Hematopoietic multipotent progenitor cell (in vitro differentiated cells): ENCODE data around the gene MTA3. TPM values are rescaled to one million over a fixed set of nuclear protein-coding genes. Genes with fewer than 3 reads are reported as not detected.

Source experiments
- DNase-seq, 3 donors: peaks; one replicate each; pipeline ENCODE4 v3.0.0-alpha.2; 2011 to 2015; ENCODE audit warnings: low read depth in 2 of 3, low spot score in 2 of 3
- total RNA-seq: library from RNA; depleted of rRNA; stranded (reverse); fragments of >200 nt; gene quantifications from one replicate; pipeline ENCODE4 v1.2.3, GENCODE V29; 2012

MTA3 gene
- total RNA-seq, 1 donor = 3.5 TPM

- DNase-seq = no peak
Measured at GRCh38 chr2:42757981-42758740, 189.7 kb downstream of the MTA3 start.

DNA sequence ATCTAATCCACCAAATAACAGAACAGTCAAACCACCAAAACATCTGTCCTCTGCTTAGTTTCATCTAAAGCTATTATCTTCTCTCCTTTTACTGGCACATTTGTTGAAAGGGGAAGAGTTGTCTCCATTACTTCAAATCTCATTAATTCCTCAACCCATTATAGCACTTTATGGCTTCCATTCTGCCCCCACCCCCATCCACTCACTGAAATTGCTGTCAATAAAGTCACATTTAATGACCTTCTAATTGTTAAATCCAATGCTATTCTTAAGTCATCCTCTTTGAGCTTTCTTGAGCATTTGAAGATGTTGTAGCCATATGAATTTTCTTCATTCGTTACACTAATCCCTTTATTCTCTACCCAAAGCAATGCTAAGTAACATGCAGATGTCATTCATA is 190.3 kb downstream of the MTA3 start:
- DNase-seq = no peak

DNA sequence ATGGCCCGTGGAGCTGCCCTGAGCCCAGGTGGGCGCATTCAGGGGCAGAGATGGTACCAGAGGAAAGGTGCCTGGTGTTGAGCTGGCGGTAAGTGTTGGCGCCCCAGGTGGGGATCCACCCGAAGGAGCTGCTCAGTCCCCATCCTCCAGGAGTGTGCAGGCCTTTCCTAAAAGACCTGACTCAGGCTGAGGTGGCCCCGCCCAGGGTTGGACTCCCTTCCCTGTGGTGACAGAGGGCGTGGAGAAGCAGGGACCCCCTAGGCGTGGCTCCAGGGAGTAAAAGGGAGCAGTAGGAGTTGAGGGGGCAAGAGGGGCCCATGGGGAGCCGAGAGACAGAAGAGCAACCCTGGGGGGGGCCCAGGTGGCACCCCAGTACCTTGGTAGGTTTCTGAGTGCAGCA is 193.1 kb downstream of the MTA3 start:
- DNase-seq = no peak

DNA sequence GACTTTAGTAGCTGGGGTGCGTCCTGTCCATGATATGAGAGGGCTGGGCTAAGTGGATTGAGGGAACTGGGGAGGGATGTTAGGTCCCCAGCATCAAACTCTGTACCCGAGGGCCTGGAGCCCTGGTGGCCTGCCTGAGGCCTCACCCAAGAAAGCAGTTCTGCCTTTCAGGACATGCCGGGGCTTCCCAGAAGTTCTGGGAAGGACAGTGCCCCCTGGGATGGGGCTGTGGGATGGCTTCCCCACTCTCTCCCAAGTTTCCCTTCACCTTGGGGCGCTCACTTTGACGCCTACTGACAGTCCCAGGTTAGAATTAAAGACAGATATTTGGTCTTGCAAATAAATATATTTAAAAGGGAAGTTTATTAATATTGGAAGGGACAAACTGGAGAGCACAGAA is 193.7 kb downstream of the MTA3 start:
- no peak for DNase-seq

DNA sequence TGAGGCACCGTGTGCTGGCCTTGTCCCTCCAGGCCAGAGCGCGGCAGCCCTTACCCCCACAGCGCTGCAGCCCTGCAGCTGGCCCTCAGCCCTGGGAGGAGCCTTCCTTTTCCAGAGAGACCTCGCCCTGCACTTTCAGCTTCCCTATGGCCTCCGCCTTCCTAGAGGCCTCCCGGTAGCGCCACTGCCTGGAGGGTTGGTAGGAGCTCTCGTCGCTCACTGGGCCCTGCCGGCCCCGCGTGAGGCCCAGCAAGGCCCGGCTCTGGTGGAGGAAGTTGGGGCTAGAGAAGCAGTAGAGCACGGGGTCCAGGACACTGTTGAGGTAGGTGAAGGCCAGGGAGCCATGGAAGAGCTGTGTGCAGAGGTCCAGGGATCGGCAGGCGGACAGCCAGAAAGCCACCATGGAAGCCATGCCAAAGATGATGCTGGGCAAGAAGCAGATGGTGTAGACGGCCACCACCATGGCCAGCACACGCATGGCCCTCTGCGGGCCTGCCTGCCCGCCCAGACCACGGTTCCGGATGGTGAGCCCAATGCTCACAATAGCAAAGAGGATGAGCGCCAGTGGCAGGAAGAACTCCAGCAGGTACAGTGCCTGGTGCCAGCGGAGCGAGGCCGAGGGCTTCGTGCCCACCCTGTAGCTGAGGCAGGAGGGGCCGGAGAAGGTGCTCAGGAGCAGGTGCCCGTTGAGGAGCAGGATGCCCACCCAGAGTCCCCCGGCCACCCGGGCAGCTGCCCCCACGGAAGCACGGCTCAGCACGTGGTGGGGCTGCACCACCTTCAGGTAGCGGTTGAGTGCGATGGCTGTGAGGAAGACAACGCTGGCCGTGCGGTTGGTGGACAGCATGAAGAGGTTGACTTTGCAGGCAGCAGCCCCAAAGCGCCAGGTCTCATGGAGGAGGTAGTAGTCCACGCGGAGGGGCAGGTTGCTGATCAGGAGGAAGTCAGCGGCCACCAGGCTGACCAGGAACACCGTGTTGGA is 194.7 kb downstream of the MTA3 start:
- no peak for DNase-seq

GRCh38 chr2:42764096-42764495 is 195.7 kb downstream of the MTA3 start, which contains the start of gene OXER1:
Gene OXER1 (minus strand): TSS chr2:42764135. CDS start chr2:42764062, 73 bp downstream.
- DNase-seq = peak in 2 of 3 donors; percentile 78 to 89

DNA sequence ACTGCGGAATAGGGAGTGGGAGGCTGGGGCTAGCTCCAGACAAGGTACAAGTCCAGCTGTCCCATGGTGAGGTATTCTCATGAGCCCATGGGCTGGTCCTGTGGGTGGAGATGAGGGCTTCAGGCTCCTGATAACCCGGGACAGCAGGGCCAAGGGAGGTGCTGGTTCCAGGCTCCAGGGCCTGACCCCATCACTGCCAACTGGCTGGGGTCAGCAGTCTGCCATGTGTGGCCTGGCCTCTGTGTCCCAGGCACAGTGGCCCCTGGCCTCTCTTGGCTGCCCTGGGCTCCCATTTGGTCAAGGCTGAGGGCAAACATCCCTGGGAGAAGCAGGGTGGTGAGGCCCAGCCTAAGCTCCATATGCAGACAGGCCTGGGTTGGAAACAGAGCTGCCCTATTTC is 196.5 kb downstream of the MTA3 start:
- DNase-seq = no peak

DNA sequence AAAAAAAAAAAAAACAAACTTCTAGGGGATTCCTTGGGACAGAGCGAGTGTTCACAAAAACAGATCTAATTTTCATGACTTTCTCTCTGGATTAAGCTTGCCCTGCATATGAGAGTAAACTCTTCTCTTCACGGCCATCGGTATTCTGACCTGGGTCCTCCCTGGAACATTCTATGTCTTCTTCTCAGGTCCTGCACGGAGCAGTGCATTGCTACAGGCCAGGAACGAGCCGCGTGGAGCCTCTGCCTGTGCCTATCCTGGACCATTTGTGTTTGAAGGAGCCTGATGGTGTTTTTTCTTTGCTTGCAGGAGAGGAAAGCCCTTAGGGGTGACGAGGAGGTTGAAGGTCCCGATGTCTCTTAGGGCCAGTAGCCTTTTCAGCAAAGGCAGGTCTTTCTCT is 197.3 kb downstream of the MTA3 start:
- DNase-seq = no peak

GRCh38 chr2:42767080-42767898 is 198.9 kb downstream of the MTA3 start:
- no peak for DNase-seq

- DNase-seq = no peak
Measured at GRCh38 chr2:42767899-42768705, 199.7 kb downstream of the MTA3 start.

- no peak for DNase-seq
Measured at GRCh38 chr2:42768706-42769256, 200.3 kb downstream of the MTA3 start.

DNA sequence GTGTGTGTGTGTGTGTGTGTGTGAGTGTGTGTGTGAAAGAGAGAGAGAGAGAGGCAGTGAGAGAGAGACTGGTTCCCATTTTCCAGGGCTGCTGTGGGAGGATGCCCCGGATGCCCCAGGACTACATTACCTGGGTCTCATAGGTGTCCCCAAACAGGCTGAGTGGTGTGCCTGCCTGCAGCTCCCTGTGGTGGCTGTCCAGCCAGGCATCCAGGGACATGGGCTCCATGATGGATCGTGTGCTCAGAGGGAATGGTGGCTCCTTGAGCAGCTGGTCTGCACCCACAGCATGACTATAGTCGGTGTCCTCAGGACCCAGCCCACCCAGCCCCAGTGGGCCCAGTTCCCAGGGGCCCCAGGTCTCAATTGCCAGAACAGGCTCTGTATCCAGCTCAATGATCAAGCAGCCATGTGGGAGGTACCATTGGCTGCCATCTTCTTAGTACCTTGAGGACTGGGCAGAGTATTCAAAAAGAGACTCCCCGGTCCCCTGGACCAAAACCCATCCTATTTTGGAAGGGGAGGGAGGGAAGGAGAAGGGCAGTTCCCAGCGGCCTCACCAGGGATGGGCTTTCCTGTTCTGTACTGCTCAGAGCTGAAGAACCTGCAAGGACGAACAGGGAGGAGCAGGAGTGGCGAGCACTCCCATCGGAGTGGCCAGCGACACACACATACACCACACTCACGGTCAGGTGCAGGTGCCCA is 201.3 kb downstream of the MTA3 start:
- no peak for DNase-seq

GRCh38 chr2:42770288-42771131 is 202.1 kb downstream of the MTA3 start:
- peak in 2 of 3 donors; percentile 49 to 55 for DNase-seq

- DNase-seq = no peak
Measured at GRCh38 chr2:42771546-42772153, 203.2 kb downstream of the MTA3 start.

DNA sequence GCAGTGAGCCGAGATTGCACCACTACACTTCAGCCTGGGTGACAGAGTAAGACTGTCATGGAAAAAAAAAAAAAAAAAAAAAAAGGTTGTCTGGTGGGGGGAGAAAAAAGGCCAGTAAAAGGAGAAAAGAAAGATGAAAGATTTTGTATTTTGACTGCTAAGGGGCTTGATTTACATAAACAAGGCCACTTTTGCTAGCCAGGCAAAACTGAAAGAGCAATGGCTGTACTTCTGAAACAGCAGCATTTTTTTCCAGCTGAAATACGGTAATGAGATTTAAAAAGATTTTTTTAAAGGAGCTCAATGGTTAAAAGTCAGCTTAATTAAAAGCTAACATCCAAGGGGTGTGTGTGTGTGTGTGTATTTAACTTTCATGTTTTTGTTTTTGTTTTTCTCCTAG is 206.8 kb downstream of the MTA3 start:
- DNase-seq = no peak

DNA sequence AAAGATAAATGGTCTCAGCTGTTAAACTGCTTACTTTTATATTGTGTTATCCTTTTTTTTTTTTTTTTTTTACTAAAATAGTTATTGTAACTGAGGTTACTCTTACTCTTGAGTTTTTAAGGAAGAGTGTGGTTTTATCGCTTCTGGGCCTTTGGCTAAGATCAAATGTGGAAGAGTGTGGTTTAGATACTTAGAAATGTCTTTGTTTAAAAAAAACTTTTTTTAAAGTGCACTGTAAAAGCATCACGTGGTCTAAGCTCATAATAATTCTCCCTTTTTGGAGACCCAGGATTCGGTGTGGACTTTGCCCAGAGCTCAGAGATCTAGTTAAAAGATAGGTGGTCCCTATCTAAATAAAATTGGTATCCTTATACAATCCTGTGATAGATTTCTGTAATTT is 207.4 kb downstream of the MTA3 start:
- DNase-seq = peak in 1 of 3 donors; percentile 55
